H1 (cell line): ENCODE measurements around the gene FARS2. TPM values are rescaled to one million over a fixed set of nuclear protein-coding genes. Genes with fewer than 3 reads are reported as not detected.

Experiments used
- BCL11A ChIP-seq, 2 experiments: IDR thresholded peaks; one replicate each; pipeline ENCODE4 v1.6.1; 2011; ENCODE audit warnings: low read depth in 2 of 2, low read length in 2 of 2, mild to moderate bottlenecking in 2 of 2
- CHD2 ChIP-seq: IDR thresholded peaks from 2 replicates; pipeline ENCODE4 v1.6.1; 2012; ENCODE audit warnings: low read length, improper control_type of control experiment
- SAP30 ChIP-seq: fragments of 300-600 bp; sonication (generic); IDR thresholded peaks from 2 replicates; pipeline ENCODE4 v1.7.1; 2012; ENCODE audit warnings: low read length, moderate library complexity, mild to moderate bottlenecking, inconsistent platforms; ENCODE audit not compliant: insufficient read depth, insufficient replicate concordance
- TBP ChIP-seq: IDR thresholded peaks from 2 replicates; pipeline ENCODE4 v1.6.1; 2011; ENCODE audit warnings: low read depth, low read length, improper control_type of control experiment
- polyA plus RNA-seq, 7 experiments: library from polyadenylated mRNA; depleted of rRNA in 3 of 7; stranded (reverse) in 5 of 7; unstranded in 2 of 7; fragments of >200 nt in 5 of 7; fragments of 200-250 nt in 2 of 7; gene quantifications; 1 replicate in 5 of 7; 2 replicates in 1 of 7; 4 replicates in 1 of 7; pipeline versions ENCODE4 v1.2.1 to v1.2.3, GENCODE V29; 2011 to 2013; ENCODE audit warnings: missing spikeins in 2 of 7, mixed read lengths in 2 of 7
- total RNA-seq: library from RNA; stranded (reverse); fragmentation: NEBNext Ultra II Directional; extraction: Animal tissue kit (Norgen Biotek cat#: 25700); gene quantifications from 2 replicates; pipeline ENCODE4 v1.2.1, GENCODE V29; 2021
- TF ChIP-seq, protein P1 (sequence below): IDR thresholded peaks from 2 replicates; pipeline ENCODE4 v1.6.1; 2011; ENCODE audit warnings: low read depth, mild to moderate bottlenecking, low read length; ENCODE audit not compliant: insufficient read depth

FARS2 gene
- total and polyA plus RNA-seq, 2 of the 8 experiments (the other 6 are each of a cell fraction or from before 2014, with no cell fraction given), result 11.7 to 14.4 TPM

DNA sequence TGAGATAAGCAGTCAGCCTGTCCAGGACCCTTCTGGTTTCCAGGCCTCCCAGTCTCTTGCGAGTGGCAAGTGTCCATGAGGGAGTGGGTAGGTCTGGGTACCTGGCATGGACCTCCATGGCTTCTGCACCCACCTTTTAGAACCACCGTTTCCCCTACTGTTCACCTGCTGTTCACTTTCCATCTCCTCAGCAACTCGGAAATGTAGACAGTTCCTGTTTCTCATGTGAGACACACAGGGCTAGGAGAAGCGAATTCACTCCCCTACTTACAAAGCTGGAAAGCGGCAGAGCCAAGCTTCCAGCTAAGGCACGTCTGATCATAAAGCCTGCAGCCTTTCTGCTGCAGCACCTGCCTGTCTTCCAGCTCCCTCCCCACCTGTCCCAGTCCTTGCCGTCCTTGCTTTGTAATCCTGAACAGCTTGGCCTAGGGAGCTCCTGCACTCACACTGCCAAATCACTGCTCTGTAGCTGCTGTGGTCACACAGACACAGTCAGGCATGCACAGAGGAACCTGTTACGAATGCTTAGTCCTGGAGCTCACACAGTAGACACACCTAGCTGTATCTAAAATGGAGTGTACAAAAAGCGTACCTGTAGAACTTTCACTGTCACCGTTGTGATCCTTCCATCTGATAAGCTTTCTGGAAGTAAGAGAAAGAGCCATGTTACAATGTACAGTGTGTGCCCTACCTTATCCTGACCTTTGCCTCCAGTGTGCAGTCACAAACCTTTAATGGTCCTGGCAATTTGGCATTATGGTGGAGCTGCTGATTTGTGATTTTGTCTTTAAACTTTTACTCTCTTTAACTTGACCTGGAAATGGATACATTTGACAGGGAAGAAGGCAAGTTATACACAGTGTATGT, 451.3 kb downstream of the FARS2 start (continued):
- TF ChIP-seq CHD2 (no peak), SAP30 (no peak), BCL11A (IDR thresholded peaks at IDR 0.05; ENCODE audit: low read depth in 2 of 2, low read length in 2 of 2) (no peak), TBP (no peak)
- TF ChIP-seq, protein P1, sequence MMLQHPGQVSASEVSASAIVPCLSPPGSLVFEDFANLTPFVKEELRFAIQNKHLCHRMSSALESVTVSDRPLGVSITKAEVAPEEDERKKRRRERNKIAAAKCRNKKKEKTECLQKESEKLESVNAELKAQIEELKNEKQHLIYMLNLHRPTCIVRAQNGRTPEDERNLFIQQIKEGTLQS, result no peak
